B cell (primary cell): Measurements from ENCODE around the gene RASL10B. TPM values are rescaled to one million over a fixed set of nuclear protein-coding genes. Genes with fewer than 3 reads are reported as not detected.

ENCODE experiments used
- ATAC-seq: fragments of 200-7000 bp; cut with Tn5 transposase; one replicate; pipeline ENCODE4 v1.10.0; 2021; ENCODE audit warnings: low read depth, mild to moderate bottlenecking, moderate number of reproducible peaks, moderate library complexity
- CTCF ChIA-PET: fragments of 350-600 bp; sonication (Branson Sonifier 250); formaldehyde crosslinking; loops from one replicate; lab custom pipeline; 2021; ENCODE audit warnings: antibody characterized with exemption, inconsistent platforms; lab: Charles Lee
- POLR2A ChIA-PET: fragments of 350-600 bp; sonication (Branson Sonifier 250); formaldehyde crosslinking; loops from one replicate; lab custom pipeline; 2021; ENCODE audit warnings: antibody characterized with exemption; lab: Charles Lee
- DNase-seq: peaks from one replicate; pipeline ENCODE4 v3.0.0; 2013
- H2AFZ ChIP-seq: 2 replicates; pipeline ENCODE4 v1.6.1; 2012; ENCODE audit warnings: mild to moderate bottlenecking, low read depth, low read length; ENCODE audit not compliant: insufficient read depth, poor library complexity, severe bottlenecking
- H3K27ac ChIP-seq, 2 donors: 1 replicate in 1 of 2; 2 replicates in 1 of 2; pipeline ENCODE4 v1.5.1; 2012 to 2013; ENCODE audit warnings: low read length in 2 of 2, mild to moderate bottlenecking in 2 of 2, moderate library complexity in 1 of 2
- H3K27me3 ChIP-seq, 4 experiments: fragments of 200-600 bp in 1 of 4; sonication (generic) in 1 of 4; replicated peaks in 1 of 4; 1 replicate in 2 of 4; 2 replicates in 2 of 4; pipeline versions ENCODE4 v1.6.1 to v1.7.0; 2013 to 2016; ENCODE audit warnings: low read length in 3 of 4, mild to moderate bottlenecking in 2 of 4, mixed read lengths in 1 of 4, moderate library complexity in 1 of 4; ENCODE audit not compliant: insufficient read depth in 4 of 4, control insufficient read depth in 3 of 4; ENCODE audit errors: control extremely low read depth in 1 of 4
- H3K36me3 ChIP-seq, 2 experiments: replicated peaks in 1 of 2; 1 replicate in 1 of 2; 2 replicates in 1 of 2; pipeline versions ENCODE4 v1.6.1 to v1.7.1; 2013; ENCODE audit warnings: low read length in 1 of 2; ENCODE audit not compliant: insufficient read depth in 2 of 2, control insufficient read depth in 1 of 2; ENCODE audit errors: control extremely low read depth in 1 of 2, extremely low read depth in 1 of 2
- H3K4me1 ChIP-seq, 2 donors: fragments of 200-600 bp in 1 of 2; sonication (generic) in 1 of 2; 1 replicate in 1 of 2; 2 replicates in 1 of 2; pipeline versions ENCODE4 v1.5.1 to v1.6.1; 2013 to 2017; ENCODE audit warnings: low read length in 2 of 2; ENCODE audit not compliant: control insufficient read depth in 2 of 2, insufficient read depth in 2 of 2
- H3K4me2 ChIP-seq: replicated peaks from 2 replicates; pipeline ENCODE3; 2012; ENCODE audit warnings: mild to moderate bottlenecking, low read depth, low read length; ENCODE audit not compliant: poor library complexity, severe bottlenecking
- H3K4me3 ChIP-seq, 5 experiments: fragments of 200-600 bp in 1 of 5; sonication (generic) in 1 of 5; 1 replicate in 3 of 5; 2 replicates in 2 of 5; pipeline versions ENCODE4 v1.5.1 to v1.7.0; 2011 to 2016; ENCODE audit warnings: low read length in 4 of 5, mild to moderate bottlenecking in 4 of 5, low read depth in 2 of 5, control low read depth in 1 of 5, moderate library complexity in 1 of 5; ENCODE audit not compliant: insufficient read depth in 1 of 5; ENCODE audit errors: control extremely low read depth in 1 of 5, extremely low read depth in 1 of 5
- H3K79me2 ChIP-seq: fragments of 200-600 bp; sonication (generic); one replicate; pipeline ENCODE4 v1.6.0; 2016; ENCODE audit warnings: low read length; ENCODE audit not compliant: control insufficient read depth, insufficient read depth
- H3K9ac ChIP-seq: fragments of 200-600 bp; sonication (generic); 2 replicates; pipeline ENCODE4 v1.6.1; 2017; ENCODE audit warnings: mild to moderate bottlenecking, low read length, moderate library complexity
- H3K9me3 ChIP-seq, 3 donors: one replicate each; pipeline versions ENCODE4 v1.6.1 to v1.7.1; 2013; ENCODE audit warnings: low read length in 2 of 3; ENCODE audit not compliant: control insufficient read depth in 2 of 3, insufficient read depth in 1 of 3; ENCODE audit errors: control extremely low read depth in 1 of 3
- H4K20me1 ChIP-seq: 2 replicates; pipeline ENCODE4 v1.6.0; 2012; ENCODE audit warnings: mild to moderate bottlenecking, low read length; ENCODE audit not compliant: insufficient read depth, control insufficient read depth, poor library complexity, severe bottlenecking
- H3K27ac Mint-ChIP-seq: one replicate; pipeline ENCODE4 v1.8.0; 2021; ENCODE audit warnings: mixed read lengths
- H3K27me3 Mint-ChIP-seq: one replicate; pipeline ENCODE4 v1.8.0; 2021; ENCODE audit warnings: mixed read lengths
- H3K4me1 Mint-ChIP-seq: one replicate; pipeline ENCODE4 v1.8.0; 2021; ENCODE audit warnings: mixed read lengths
- H3K4me3 Mint-ChIP-seq: one replicate; pipeline ENCODE4 v1.8.0; 2021; ENCODE audit warnings: mixed read lengths
- H3K9me3 Mint-ChIP-seq: one replicate; pipeline ENCODE4 v1.8.0; 2022; ENCODE audit warnings: mixed read lengths; ENCODE audit not compliant: insufficient read depth
- EZH2 ChIP-seq: IDR thresholded peaks from 2 replicates; pipeline ENCODE4 v1.6.1; 2012; ENCODE audit warnings: borderline replicate concordance, low read depth, mild to moderate bottlenecking, moderate library complexity, low read length; ENCODE audit not compliant: insufficient read depth, poor library complexity, severe bottlenecking
- WGBS: methylation state at CpG from one replicate; pipeline ENCODE4 v1.1.5; 2013; ENCODE audit warnings: missing lambda C conversion rate; ENCODE audit not compliant: insufficient coverage; 5-methylcytosine and 5-hydroxymethylcytosine counted together
- intact Hi-C: fragments of 100-400 bp; cut with micrococcal nuclease; formaldehyde crosslinking; loops from one replicate; pipeline ENCODE4 v1.10.0; 2022
- polyA plus RNA-seq: library from polyadenylated mRNA; depleted of rRNA; stranded (reverse); fragments of >200 nt; gene quantifications from 2 replicates; pipeline ENCODE4 v1.2.3, GENCODE V29; 2012
- total RNA-seq, 2 donors: library from RNA; stranded (reverse); fragments of 120-200 nt in 1 of 2; gene quantifications; 1 replicate in 1 of 2; 2 replicates in 1 of 2; pipeline versions ENCODE4 v1.2.3 to v1.2.4, GENCODE V29; 2013 to 2022
- TF ChIP-seq, protein P1 (sequence below): fragments of 200-600 bp; IDR thresholded peaks from one replicate; pipeline ENCODE4 v1.8.0; 2022; ENCODE audit warnings: antibody characterized with exemption, mild to moderate bottlenecking

The RASL10B gene
- total and polyA plus RNA-seq, 2 donors (not counting 1 experiment from before 2014, with no cell fraction given), result 0.06 TPM; not detected in 1

DNA sequence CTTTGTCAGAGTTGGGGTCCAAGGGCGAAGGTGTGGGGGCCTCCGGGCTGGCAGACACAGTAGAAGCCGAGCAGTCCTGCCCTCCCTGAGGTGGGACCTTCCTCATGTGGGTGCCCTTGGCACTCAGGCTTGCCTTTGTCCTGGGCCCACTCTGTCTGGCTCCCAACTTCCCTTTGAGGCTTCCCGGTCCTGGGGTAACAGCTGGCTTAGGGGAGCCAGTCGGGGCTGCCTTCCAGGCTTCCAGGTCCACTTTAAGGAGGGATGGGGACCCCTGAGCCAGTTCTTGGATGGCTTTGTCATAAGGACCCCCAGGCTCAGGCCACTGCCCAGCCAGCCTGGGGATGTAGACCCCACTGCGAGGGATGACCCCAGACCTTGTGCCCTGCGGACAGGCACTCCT is 13.8 kb downstream of the RASL10B start:
- peaks cover 8 to 10% of the 10 kb centered on the region in 2 donors for H3K4me1 ChIP-seq
- Mint-ChIP-seq H3K4me3 (no peak overlapping the region), H3K27me3 (peaks cover 47% of the 10 kb centered on the region), H3K4me1 (peaks cover 12% of the 10 kb centered on the region), H3K9me3 (no peaks in the 10 kb centered on the region), H3K27ac (no peak overlapping the region)
- H3K36me3 ChIP-seq, result no peaks in the 10 kb centered on the region
- no peaks in the 10 kb centered on the region for H3K79me2 ChIP-seq
- no peak overlapping the region for H3K4me3 ChIP-seq
- WGBS, result 90% methylated on average over 7 of the region's 7 CpGs
- no peak overlapping the region for H2AFZ ChIP-seq
- H3K9me3 ChIP-seq, result peaks cover 0 to 18% (median 0%) of the 10 kb centered on the region in 3 donors
- H3K9ac ChIP-seq, result no peak overlapping the region
- no peak overlapping the region for H3K27ac ChIP-seq
- TF ChIP-seq EZH2, result no peak
- TF ChIP-seq, protein P1, sequence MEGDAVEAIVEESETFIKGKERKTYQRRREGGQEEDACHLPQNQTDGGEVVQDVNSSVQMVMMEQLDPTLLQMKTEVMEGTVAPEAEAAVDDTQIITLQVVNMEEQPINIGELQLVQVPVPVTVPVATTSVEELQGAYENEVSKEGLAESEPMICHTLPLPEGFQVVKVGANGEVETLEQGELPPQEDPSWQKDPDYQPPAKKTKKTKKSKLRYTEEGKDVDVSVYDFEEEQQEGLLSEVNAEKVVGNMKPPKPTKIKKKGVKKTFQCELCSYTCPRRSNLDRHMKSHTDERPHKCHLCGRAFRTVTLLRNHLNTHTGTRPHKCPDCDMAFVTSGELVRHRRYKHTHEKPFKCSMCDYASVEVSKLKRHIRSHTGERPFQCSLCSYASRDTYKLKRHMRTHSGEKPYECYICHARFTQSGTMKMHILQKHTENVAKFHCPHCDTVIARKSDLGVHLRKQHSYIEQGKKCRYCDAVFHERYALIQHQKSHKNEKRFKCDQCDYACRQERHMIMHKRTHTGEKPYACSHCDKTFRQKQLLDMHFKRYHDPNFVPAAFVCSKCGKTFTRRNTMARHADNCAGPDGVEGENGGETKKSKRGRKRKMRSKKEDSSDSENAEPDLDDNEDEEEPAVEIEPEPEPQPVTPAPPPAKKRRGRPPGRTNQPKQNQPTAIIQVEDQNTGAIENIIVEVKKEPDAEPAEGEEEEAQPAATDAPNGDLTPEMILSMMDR, result no peak
- no peak overlapping the region for H3K4me2 ChIP-seq
- POLR2A ChIA-PET, result no interaction called here
- CTCF ChIA-PET, result interaction anchor here (0.8 to 1.7 kb wide), 6 partner anchors 10 to 132 kb away, joined by 3 to 8 read pairs (median 4); partner anchors contain the start of gene RASL10B
- H4K20me1 ChIP-seq, result no peaks in the 10 kb centered on the region
- H3K27me3 ChIP-seq, result peaks cover 0 to 52% (median 26%) of the 10 kb centered on the region in 4 experiments
- DNase-seq (no peak), ATAC-seq (no peak)
- intact Hi-C loops, result loop anchor here (5.0 kb wide), 1 partner anchor 1323 kb away; no protein-coding TSS in a partner anchor

DNA sequence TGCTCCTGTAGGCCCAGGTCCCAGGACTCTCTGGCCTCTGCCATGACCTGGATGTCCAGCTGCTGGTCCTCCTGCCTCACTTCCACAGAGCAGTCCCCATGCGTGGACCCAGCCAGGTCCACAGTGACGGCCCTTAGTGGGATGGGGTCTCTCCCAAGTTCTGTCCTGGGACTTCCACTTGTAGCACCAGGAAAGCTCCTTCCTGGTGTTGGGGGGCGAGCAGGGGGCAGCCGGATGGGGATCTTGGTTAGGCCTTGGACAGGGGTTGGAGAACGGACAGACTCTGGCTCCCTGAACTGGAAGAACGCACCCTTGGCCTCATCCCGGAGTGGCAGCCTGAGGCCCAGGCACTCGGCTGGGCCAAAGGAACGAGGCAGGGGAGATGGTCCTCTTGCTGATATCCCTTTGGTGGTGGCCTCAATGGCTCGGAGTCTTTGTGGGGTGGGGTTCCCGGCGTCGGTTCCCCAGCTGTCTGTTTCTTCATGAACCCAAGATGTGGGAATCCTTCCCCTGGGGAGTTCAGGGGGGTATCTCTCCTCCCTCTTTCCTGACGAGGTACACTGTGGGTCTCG is 14.4 kb downstream of the RASL10B start:
- H2AFZ ChIP-seq, result no peak overlapping the region
- intact Hi-C loops, result loop anchor here (2.0 to 5.0 kb wide), 3 partner anchors 191 to 1324 kb away; no protein-coding TSS in a partner anchor
- H3K79me2 ChIP-seq, result no peaks in the 10 kb centered on the region
- POLR2A ChIA-PET, result no interaction called here
- H3K4me3 ChIP-seq, result no peak overlapping the region
- Mint-ChIP-seq H3K4me1 (peaks cover 11% of the 10 kb centered on the region), H3K27ac (no peak overlapping the region), H3K9me3 (no peaks in the 10 kb centered on the region), H3K27me3 (peaks cover 50% of the 10 kb centered on the region), H3K4me3 (no peak overlapping the region)
- H3K36me3 ChIP-seq, result no peaks in the 10 kb centered on the region
- CTCF ChIA-PET, result interaction anchor here (0.8 to 2.5 kb wide), 7 partner anchors 10 to 204 kb away, joined by 3 to 14 read pairs (median 4); partner anchors contain the start of gene RASL10B
- TF ChIP-seq, protein P1, result no peak
- TF ChIP-seq EZH2, result no peak
- peaks cover 0 to 54% (median 27%) of the 10 kb centered on the region in 4 experiments for H3K27me3 ChIP-seq
- no peak for DNase-seq
- 95% methylated on average over 10 of the region's 15 CpGs for WGBS
- H4K20me1 ChIP-seq, result no peaks in the 10 kb centered on the region
- no peak overlapping the region for H3K4me2 ChIP-seq
- peaks cover 8 to 10% of the 10 kb centered on the region in 2 donors for H3K4me1 ChIP-seq
- H3K9ac ChIP-seq, result no peak overlapping the region
- H3K27ac ChIP-seq, result no peak overlapping the region
- H3K9me3 ChIP-seq, result peaks cover 0 to 17% (median 0%) of the 10 kb centered on the region in 3 donors
- ATAC-seq, result no peak
